Measurements from ENCODE around the gene TMCC2.
"Not testable (repeated sequence)": the region's sequence is repeated elsewhere in the genome, so short reads cannot be mapped to it uniquely, and the experiment has no call there.

Gene TMCC2

GRCh38 chr1:205261946-205262691, 34.4 kb downstream of the TMCC2 start:
- DNase-seq (ENCODE audit: low spot score): no peak

- DNase-seq (ENCODE audit: low spot score): no peak
These were observed 35.0 kb downstream of the TMCC2 start for GRCh38 chr1:205262731-205263171.

- no peak for DNase-seq (ENCODE audit: low spot score)
These were observed 35.9 kb downstream of the TMCC2 start for GRCh38 chr1:205263580-205264190.

- DNase-seq (ENCODE audit: low spot score): no peak
These were observed 39.0 kb downstream of the TMCC2 start for GRCh38 chr1:205266611-205267305.

- DNase-seq (ENCODE audit: low spot score): no peak
These were observed 39.7 kb downstream of the TMCC2 start for GRCh38 chr1:205267306-205267902.

GRCh38 chr1:205268846-205269680, 41.3 kb downstream of the TMCC2 start:
- DNase-seq (ENCODE audit: low spot score): no peak

GRCh38 chr1:205269711-205270110, 42.0 kb downstream of the TMCC2 start:
- DNase-seq (ENCODE audit: low spot score): no peak

GRCh38 chr1:205270271-205270670, 42.5 kb downstream of the TMCC2 start:
- no peak for DNase-seq (ENCODE audit: low spot score)

GRCh38 chr1:205270764-205271163, 43.0 kb downstream of the TMCC2 start:
- DNase-seq (ENCODE audit: low spot score): no peak

GRCh38 chr1:205271277-205271676, 43.5 kb downstream of the TMCC2 start:
- no peak for DNase-seq (ENCODE audit: low spot score)

- DNase-seq (ENCODE audit: low spot score): no peak
These were observed 44.0 kb downstream of the TMCC2 start for GRCh38 chr1:205271745-205272144.

- DNase-seq (ENCODE audit: low spot score): no peak
These were observed 44.8 kb downstream of the TMCC2 start for GRCh38 chr1:205272536-205272935.

GRCh38 chr1:205273551-205273982, 45.8 kb downstream of the TMCC2 start:
- peak; percentile 87 for DNase-seq (ENCODE audit: low spot score)

- no peak for DNase-seq (ENCODE audit: low spot score)
These were observed 46.4 kb downstream of the TMCC2 start for GRCh38 chr1:205274041-205274691.

- DNase-seq (ENCODE audit: low spot score): peak; percentile 44
These were observed 47.4 kb downstream of the TMCC2 start for GRCh38 chr1:205275133-205275532.

GRCh38 chr1:205275916-205276688, 48.4 kb downstream of the TMCC2 start:
- no peak for DNase-seq (ENCODE audit: low spot score)

GRCh38 chr1:205276689-205277065, 48.9 kb downstream of the TMCC2 start:
- DNase-seq (ENCODE audit: low spot score): no peak

GRCh38 chr1:205279986-205280385, 52.2 kb downstream of the TMCC2 start:
- DNase-seq (ENCODE audit: low spot score): no peak

GRCh38 chr1:205280666-205281395, 53.1 kb downstream of the TMCC2 start:
- not testable (repeated sequence) for DNase-seq (ENCODE audit: low spot score)
